GM19240 (cell line): ENCODE measurements around the gene ATP6V1F.

ENCODE experiments used
- DNase-seq: peaks from one replicate; pipeline ENCODE4 v3.0.0; 2011; ENCODE audit warnings: low spot score; ENCODE audit not compliant: insufficient read length

ATP6V1F gene

GRCh38 chr7:128848289-128849155 lies 14.1 kb upstream of the ATP6V1F start:
- DNase-seq: no peak

DNA sequence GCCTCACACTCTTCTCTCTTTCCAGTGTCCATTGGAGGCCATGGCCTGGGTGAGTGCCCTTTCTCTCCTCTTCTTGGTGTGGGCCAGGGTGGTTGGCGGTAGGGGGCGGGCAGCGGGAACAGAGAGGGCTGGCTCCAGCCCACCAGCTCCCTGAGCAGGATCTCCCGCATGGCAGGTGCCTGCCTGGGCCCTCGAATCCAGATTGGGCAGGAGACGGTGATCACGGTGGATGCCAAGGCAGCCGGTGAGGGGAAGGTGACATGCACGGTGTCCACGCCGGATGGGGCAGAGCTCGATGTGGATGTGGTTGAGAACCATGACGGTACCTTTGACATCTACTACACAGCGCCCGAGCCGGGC lies 13.5 kb upstream of the ATP6V1F start:
- no peak for DNase-seq

DNA sequence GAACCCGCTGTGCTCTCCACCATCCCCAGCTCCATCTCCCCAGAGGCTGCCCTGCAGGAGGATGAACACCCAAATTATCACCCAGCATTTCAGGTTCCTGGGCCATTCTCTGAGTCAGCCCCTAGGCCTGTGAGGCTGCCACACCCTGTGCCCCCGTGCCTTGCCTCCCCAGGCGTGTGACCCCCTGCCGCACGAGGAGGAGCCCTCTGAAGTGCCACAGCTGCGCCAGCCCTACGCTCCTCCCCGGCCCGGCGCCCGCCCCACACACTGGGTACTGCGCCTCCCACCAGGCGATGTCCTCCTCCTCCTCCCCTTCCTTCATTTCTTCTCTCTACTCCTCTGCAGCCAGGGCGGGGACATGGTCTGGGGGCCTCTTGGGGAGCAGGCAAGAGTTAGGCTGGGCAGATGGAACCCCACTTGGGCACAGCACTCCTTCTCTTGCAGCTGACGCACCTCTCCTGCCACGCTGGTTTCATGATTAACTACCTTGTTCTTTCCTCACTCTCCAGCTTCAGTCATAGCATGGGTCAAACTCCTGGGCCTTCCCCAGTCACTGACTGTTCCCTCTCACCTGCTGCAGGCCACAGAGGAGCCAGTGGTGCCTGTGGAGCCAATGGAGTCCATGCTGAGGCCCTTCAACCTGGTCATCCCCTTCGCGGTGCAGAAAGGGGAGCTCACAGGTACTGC lies 12.7 kb upstream of the ATP6V1F start:
- DNase-seq: no peak

GRCh38 chr7:128852537-128853254 lies 10.0 kb upstream of the ATP6V1F start:
- DNase-seq: no peak

DNA sequence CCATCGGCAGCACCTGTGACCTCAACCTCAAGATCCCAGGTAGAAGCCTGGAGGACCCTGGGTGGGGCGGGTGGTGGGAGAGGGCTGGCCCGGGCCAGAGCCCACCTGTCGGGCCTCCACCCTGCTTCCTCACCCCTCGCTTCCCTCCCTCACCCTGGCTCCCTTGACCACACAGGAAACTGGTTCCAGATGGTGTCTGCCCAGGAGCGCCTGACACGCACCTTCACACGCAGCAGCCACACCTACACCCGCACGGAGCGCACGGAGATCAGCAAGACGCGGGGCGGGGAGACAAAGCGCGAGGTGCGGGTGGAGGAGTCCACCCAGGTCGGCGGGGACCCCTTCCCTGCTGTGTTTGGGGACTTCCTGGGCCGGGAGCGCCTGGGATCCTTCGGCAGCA lies 8.9 kb upstream of the ATP6V1F start:
- DNase-seq: no peak

DNA sequence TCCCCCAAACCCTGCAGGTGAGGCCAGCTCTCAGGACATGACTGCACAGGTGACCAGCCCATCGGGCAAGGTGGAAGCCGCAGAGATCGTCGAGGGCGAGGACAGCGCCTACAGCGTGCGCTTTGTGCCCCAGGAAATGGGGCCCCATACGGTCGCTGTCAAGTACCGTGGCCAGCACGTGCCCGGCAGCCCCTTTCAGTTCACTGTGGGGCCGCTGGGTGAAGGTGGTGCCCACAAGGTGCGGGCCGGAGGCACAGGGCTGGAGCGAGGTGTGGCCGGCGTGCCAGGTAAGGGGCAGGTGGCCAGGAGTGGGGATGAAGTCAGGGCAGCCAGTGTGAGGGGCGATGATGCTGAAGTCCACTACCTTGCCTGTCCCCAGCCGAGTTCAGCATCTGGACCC lies 8.3 kb upstream of the ATP6V1F start:
- no peak for DNase-seq

DNA sequence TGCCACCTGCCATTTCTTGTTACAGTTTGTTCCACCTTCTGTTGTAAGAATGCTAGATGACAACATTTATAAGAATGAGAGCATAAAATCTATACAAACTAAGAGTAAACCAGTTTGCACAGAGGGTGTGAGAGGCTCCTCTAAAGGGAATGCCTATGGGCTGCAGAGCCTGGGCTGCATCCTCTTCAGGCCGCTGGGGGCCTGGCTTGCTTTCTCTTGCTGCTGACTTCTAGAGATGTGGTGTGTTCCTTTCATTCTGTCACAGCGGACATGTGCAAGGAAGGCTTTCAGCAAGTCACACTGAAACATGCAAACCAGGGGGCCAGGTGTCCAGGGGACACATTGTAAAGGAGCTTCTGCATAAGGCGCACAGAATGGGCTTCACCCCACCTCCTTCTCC lies 7.1 kb upstream of the ATP6V1F start:
- DNase-seq: no peak

DNA sequence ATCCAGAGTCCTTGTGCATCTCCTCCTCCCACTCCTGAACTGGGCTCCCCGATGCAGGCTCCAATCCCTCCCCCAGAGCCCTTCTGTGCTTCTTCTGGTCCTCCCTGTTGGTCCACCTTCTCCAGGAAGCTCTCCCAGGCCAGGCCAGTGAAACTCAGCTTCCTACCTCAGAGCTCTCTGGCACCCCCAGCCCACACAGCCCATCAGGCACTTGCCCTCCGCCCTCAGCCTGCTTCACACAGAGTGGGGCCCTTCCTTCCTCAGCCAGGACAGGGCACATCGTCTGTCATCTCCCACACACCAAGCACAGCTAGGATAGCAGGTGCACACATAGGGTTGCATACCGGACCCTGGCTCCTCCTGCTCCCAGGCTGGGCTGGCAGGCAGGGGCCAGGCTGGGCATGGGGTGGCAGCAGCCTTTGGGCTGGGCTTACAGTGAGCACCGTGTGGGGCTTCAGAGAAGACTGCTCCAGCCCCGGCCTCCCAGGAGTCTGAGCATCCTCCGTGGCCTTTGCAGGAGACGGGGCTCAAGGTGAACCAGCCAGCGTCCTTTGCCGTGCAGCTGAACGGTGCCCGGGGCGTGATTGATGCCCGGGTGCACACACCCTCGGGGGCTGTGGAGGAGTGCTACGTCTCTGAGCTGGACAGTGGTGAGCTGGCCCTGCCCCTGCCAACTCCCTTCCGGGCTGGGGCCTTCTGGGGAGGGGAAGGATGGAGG lies 6.5 kb upstream of the ATP6V1F start:
- DNase-seq: no peak

GRCh38 chr7:128858380-128859231 lies 4.0 kb upstream of the ATP6V1F start:
- DNase-seq: no peak

DNA sequence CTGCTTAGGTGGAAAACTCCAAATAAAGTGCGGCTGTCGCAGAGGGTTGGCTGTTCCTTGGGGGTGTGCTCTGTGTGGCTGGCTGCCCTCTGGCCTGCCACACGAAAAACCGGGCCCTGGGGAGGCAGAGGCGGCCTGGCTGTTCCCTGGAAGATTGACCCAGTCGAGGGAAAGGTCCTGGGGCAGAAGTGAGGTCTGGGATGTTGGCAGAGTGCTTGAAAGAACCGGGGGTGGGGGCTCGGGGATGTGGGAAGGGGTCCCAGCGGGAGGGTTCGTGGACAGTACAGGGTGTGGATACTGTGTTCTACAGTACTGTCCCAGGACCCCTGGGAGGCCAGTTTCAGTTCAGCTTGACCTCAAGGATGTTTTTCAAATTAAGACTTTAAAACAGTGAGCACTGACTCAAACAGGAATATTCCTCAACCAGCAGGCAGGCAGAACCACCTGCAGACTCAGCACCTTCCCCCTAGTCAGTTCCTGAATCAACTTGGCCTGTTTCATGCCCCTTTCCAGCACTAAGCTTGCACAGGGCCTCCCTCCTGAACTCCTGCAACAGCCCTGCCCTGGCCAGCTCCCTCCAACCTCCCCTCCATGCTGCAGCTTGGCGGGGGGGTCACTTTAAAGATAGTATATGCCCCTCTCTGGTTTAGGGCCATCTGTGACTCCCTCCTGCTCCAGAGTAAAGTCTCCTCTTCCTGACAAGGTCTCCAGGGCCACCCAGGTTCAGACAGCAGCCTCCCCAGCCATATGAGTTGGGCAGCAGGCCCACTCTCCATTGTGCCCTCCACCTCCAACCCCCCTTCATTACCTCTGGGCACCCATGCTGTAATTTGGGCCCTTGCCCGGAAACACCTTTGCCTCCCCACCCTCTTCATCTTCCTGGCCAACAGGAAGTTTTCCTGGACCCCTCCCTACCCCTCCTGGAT lies 3.2 kb upstream of the ATP6V1F start:
- no peak for DNase-seq

- DNase-seq: no peak
Measured at GRCh38 chr7:128860158-128861073, 2.2 kb upstream of the ATP6V1F start.

- no peak for DNase-seq
Measured at GRCh38 chr7:128861957-128862570, 592 bp upstream of the ATP6V1F start.

- DNase-seq: peak; percentile 68
Measured at GRCh38 chr7:128863433-128863989, 855 bp downstream of the ATP6V1F start.

DNA sequence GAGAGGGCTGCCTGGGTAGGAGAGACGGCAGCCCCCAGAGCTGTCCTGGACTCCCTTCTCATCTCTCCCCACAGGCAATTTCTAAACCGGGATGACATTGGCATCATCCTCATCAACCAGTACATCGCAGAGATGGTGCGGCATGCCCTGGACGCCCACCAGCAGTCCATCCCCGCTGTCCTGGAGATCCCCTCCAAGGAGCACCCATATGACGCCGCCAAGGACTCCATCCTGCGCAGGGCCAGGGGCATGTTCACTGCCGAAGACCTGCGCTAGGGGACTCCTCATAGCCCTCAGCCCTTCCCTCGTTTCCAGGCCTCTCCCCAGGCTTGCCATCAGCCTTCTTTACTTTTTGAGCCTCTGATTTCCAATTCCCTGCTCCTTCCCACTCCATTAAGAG lies 2.6 kb downstream of the ATP6V1F start:
- DNase-seq: no peak

DNA sequence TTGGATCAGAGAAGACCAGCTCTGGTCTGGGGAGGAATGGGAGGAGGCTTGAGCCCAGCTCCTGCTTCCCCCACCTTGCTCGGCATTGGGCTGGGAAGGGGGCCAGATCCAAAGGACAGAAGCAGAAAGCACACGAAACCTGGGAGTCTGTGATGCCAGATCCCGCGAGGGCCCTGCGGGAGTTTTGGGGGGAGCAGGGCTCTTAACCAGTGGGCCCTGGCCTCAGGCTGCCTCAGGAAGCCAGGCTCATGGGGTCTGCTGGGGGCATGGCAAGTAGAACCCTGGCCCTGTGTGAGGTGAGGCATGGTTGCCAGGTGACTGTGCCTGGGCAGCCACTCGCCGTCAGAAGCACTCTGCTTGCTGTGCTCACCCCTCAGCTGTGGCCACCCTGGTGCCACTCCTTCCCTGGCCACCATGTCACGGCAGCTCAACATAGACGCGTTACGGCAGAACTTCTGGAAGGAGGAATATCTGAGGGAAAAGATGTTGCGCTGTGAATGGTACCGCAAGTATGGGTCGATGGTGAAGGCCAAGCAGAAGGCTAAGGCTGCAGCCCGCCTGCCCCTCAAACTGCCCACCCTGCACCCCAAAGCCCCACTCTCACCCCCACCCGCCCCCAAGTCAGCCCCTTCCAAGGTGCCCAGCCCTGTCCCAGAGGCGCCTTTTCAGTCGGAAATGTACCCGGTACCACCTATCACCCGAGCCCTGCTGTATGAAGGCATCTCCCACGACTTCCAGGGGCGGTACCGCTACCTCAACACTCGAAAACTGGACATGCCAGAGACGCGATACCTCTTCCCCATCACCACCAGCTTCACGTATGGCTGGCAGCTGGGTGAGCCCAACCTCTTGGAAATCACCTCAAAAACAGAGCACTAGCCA lies 3.6 kb downstream of the ATP6V1F start:
- DNase-seq: no peak

GRCh38 chr7:128867241-128867640 lies 4.6 kb downstream of the ATP6V1F start:
- no peak for DNase-seq
